PC-9 (cell line): ENCODE results near the gene SCN3A. TPM values are rescaled to one million over a fixed set of nuclear protein-coding genes. Genes with fewer than 3 reads are reported as not detected.

ENCODE experiments used
- BruUV-seq: library from RNA; stranded (reverse); fragments of 400-500 nt; replicated peaks from 2 replicates; lab custom pipeline; 2021; lab: Mats Ljungman, UMichigan
- CTCF ChIA-PET: fragments of 300-600 bp; sonication (Branson Sonifier 250); formaldehyde crosslinking; loops from one replicate; lab custom pipeline; 2022; ENCODE audit warnings: antibody characterized with exemption; lab: Charles Lee
- POLR2A ChIA-PET: fragments of 300-600 bp; sonication (Branson Sonifier 250); formaldehyde crosslinking; loops from one replicate; lab custom pipeline; 2022; ENCODE audit warnings: antibody characterized with exemption; ENCODE audit not compliant: unreplicated experiment; lab: Charles Lee
- DNase-seq, 2 experiments: peaks; one replicate each; pipeline versions ENCODE4 v3.0.0 to v3.0.0-alpha.2; 2015 to 2022; ENCODE audit warnings: mixed read lengths in 1 of 2
- H2AFZ ChIP-seq: fragments of 200-600 bp; sonication (generic); 2 replicates; pipeline ENCODE4 v1.8.1; 2017; ENCODE audit warnings: antibody characterized with exemption
- H3F3A ChIP-seq: fragments of 200-600 bp; sonication (generic); 2 replicates; pipeline ENCODE4 v1.8.1; 2017; ENCODE audit warnings: antibody characterized with exemption, mild to moderate bottlenecking, low read depth; ENCODE audit not compliant: insufficient read depth
- H3K27ac ChIP-seq: fragments of 200-600 bp; sonication (generic); 2 replicates; pipeline ENCODE4 v1.6.1; 2016; ENCODE audit warnings: mixed run types
- H3K27me3 ChIP-seq: fragments of 200-600 bp; sonication (generic); 2 replicates; pipeline ENCODE4 v1.6.1; 2016; ENCODE audit warnings: low read depth, mixed run types; ENCODE audit not compliant: insufficient read depth
- H3K36me3 ChIP-seq: fragments of 200-600 bp; sonication (generic); 2 replicates; pipeline ENCODE4 v1.6.1; 2016; ENCODE audit warnings: low read depth, mixed run types
- H3K4me1 ChIP-seq: fragments of 200-600 bp; sonication (generic); replicated peaks from 2 replicates; pipeline ENCODE4 v1.6.1; 2016; ENCODE audit warnings: mixed run types; ENCODE audit not compliant: insufficient read depth
- H3K4me2 ChIP-seq: fragments of 200-600 bp; sonication (generic); 2 replicates; pipeline ENCODE4 v1.6.1; 2017; ENCODE audit warnings: mixed run types
- H3K4me3 ChIP-seq: fragments of 200-600 bp; sonication (generic); 2 replicates; pipeline ENCODE4 v1.6.1; 2016; ENCODE audit warnings: mixed run types
- H3K79me2 ChIP-seq: fragments of 200-600 bp; sonication (generic); 2 replicates; pipeline ENCODE4 v1.6.1; 2017; ENCODE audit warnings: low read depth, mixed run types
- H3K9me2 ChIP-seq: fragments of 200-600 bp; sonication (generic); 2 replicates; pipeline ENCODE4 v1.8.1; 2017; ENCODE audit warnings: mild to moderate bottlenecking; ENCODE audit not compliant: insufficient read depth
- H3K9me3 ChIP-seq: fragments of 200-600 bp; sonication (generic); 2 replicates; pipeline ENCODE4 v1.8.1; 2016; ENCODE audit warnings: low read depth; ENCODE audit not compliant: insufficient read depth
- H4K20me1 ChIP-seq: fragments of 200-600 bp; sonication (generic); 2 replicates; pipeline ENCODE4 v1.8.1; 2017; ENCODE audit not compliant: insufficient read depth
- EZH2 ChIP-seq: fragments of 200-600 bp; sonication (generic); IDR thresholded peaks from 2 replicates; pipeline ENCODE4 v1.8.0; 2017; ENCODE audit warnings: antibody characterized with exemption, low read depth
- intact Hi-C: fragments of 100-400 bp; cut with micrococcal nuclease; formaldehyde crosslinking; loops from one replicate; pipeline ENCODE4 v1.10.0; 2022; ENCODE audit not compliant: unreplicated experiment
- total RNA-seq: library from RNA; stranded (reverse); gene quantifications from 2 replicates; pipeline ENCODE4 v1.2.3, GENCODE V29; 2021
- TF ChIP-seq, protein P1 (sequence below): fragments of 200-600 bp; sonication (generic); conservative IDR thresholded peaks from 2 replicates; pipeline ENCODE4 v1.6.1; 2017; ENCODE audit warnings: mixed run types, antibody characterized with exemption, mild to moderate bottlenecking, moderate library complexity

The SCN3A gene
- total RNA-seq, 1 experiment from 2014 or later, result not detected

DNA sequence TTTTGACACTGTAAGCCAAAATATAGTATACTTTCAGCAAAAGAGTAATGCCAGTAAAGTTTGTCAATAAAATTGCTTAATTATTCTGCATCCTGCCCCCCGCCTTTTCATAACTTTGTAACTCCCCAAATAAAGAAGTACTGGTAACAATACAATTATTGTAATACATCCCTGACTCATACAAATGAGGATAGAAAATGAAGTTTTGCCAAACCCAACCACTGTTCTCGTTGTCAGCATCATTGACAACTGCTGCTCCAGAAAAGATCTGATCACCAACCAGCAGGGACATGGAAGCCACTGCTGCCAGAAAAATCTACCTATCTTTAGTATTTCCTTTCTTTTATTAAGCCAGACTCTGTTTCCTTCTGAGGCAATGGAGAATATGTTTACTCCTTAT, 27.1 kb downstream of the SCN3A start:
- no peaks in the 10 kb centered on the region for H3F3A ChIP-seq
- no peaks in the 10 kb centered on the region for H4K20me1 ChIP-seq
- no peak for DNase-seq
- H3K9me2 ChIP-seq, result no peaks in the 10 kb centered on the region
- H3K27ac ChIP-seq, result no peak overlapping the region
- ChIA-PET CTCF (no interaction called here), POLR2A (no interaction called here)
- TF ChIP-seq EZH2, result no peak
- TF ChIP-seq, protein P1, sequence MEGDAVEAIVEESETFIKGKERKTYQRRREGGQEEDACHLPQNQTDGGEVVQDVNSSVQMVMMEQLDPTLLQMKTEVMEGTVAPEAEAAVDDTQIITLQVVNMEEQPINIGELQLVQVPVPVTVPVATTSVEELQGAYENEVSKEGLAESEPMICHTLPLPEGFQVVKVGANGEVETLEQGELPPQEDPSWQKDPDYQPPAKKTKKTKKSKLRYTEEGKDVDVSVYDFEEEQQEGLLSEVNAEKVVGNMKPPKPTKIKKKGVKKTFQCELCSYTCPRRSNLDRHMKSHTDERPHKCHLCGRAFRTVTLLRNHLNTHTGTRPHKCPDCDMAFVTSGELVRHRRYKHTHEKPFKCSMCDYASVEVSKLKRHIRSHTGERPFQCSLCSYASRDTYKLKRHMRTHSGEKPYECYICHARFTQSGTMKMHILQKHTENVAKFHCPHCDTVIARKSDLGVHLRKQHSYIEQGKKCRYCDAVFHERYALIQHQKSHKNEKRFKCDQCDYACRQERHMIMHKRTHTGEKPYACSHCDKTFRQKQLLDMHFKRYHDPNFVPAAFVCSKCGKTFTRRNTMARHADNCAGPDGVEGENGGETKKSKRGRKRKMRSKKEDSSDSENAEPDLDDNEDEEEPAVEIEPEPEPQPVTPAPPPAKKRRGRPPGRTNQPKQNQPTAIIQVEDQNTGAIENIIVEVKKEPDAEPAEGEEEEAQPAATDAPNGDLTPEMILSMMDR, result no peak
- intact Hi-C loops, result no loop called here
- no peaks in the 10 kb centered on the region for H3K4me1 ChIP-seq
- no peak overlapping the region for H3K4me2 ChIP-seq
- no peak overlapping the region for H3K4me3 ChIP-seq
- H3K9me3 ChIP-seq, result no peaks in the 10 kb centered on the region
- no peaks in the 10 kb centered on the region for H3K79me2 ChIP-seq
- BruUV-seq, result no TSS peak
- H3K27me3 ChIP-seq, result no peaks in the 10 kb centered on the region
- H2AFZ ChIP-seq, result no peak overlapping the region
- H3K36me3 ChIP-seq, result no peaks in the 10 kb centered on the region

DNA sequence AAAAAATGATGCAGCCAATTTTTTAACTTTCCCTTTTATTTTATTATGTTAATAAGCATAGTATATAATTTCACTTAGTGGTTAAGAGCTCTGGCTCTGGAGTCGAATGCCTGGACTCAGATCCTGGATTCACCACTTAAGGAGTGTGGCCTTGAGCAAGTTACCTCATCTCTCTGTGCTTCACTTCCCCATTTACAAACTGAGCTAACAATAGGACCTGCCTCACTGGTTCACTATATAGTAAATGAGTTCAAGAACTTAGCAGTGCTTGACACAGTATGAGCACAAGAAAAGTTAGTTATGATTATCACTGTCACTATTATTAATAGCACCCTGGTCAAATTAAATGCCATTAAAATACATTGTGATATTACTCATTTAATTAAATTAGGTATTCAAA, 30.6 kb downstream of the SCN3A start:
- no peak overlapping the region for H3K27ac ChIP-seq
- TF ChIP-seq, protein P1, result no peak
- TF ChIP-seq EZH2, result no peak
- no peaks in the 10 kb centered on the region for H4K20me1 ChIP-seq
- intact Hi-C loops, result no loop called here
- no peaks in the 10 kb centered on the region for H3K79me2 ChIP-seq
- no peak overlapping the region for H3K4me3 ChIP-seq
- H3K27me3 ChIP-seq, result no peaks in the 10 kb centered on the region
- no peaks in the 10 kb centered on the region for H3K36me3 ChIP-seq
- BruUV-seq, result no TSS peak
- H3K9me2 ChIP-seq, result no peaks in the 10 kb centered on the region
- ChIA-PET POLR2A (no interaction called here), CTCF (no interaction called here)
- no peaks in the 10 kb centered on the region for H3K4me1 ChIP-seq
- H3K9me3 ChIP-seq, result no peaks in the 10 kb centered on the region
- H3F3A ChIP-seq, result no peaks in the 10 kb centered on the region
- H2AFZ ChIP-seq, result no peak overlapping the region
- DNase-seq, result no peak
- H3K4me2 ChIP-seq, result no peak overlapping the region

DNA sequence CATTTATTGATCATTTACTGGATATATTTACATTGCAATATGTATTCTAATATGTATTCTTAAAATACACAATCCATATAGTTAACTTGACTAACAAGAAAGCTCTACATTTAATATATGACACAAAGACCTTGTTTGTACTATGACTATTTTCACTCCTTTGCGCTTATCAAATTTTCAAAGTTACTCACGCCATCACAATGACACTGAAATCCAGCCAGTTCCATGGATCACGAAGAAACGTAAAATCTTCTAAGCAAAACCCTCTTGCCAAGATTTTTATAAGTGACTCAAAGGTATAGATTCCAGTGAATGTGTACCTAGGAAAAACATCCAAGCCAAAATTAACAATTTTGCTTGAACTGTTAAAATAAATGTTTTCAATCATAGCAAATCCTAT, 39.6 kb downstream of the SCN3A start:
- no peaks in the 10 kb centered on the region for H3F3A ChIP-seq
- no peak overlapping the region for H3K27ac ChIP-seq
- no peaks in the 10 kb centered on the region for H4K20me1 ChIP-seq
- H3K9me2 ChIP-seq, result no peaks in the 10 kb centered on the region
- no peaks in the 10 kb centered on the region for H3K9me3 ChIP-seq
- no peak overlapping the region for H2AFZ ChIP-seq
- H3K79me2 ChIP-seq, result no peaks in the 10 kb centered on the region
- H3K4me2 ChIP-seq, result no peak overlapping the region
- intact Hi-C loops, result no loop called here
- no peak overlapping the region for H3K4me3 ChIP-seq
- no peaks in the 10 kb centered on the region for H3K36me3 ChIP-seq
- H3K4me1 ChIP-seq, result no peaks in the 10 kb centered on the region
- DNase-seq, result no peak
- H3K27me3 ChIP-seq, result no peaks in the 10 kb centered on the region
- no TSS peak for BruUV-seq
- ChIA-PET CTCF (no interaction called here), POLR2A (no interaction called here)
- TF ChIP-seq, protein P1, result no peak
- TF ChIP-seq EZH2, result no peak
